PFSK-1 (cell line): Measurements from ENCODE around the gene NT5DC1.

Experiments used
- FOXP2 ChIP-seq: optimal IDR thresholded peaks from 2 replicates; pipeline ENCODE3; 2011; ENCODE audit warnings: borderline replicate concordance, control low read depth, inconsistent platforms; ENCODE audit not compliant: insufficient read depth; ENCODE audit errors: extremely low read length, extremely low read depth
- POLR2AphosphoS5 ChIP-seq: IDR thresholded peaks from 2 replicates; pipeline ENCODE4 v1.6.1; 2012; ENCODE audit warnings: low read depth, mild to moderate bottlenecking, control low read depth, low read length, moderate library complexity
- REST ChIP-seq, 2 experiments: IDR thresholded peaks; 2 replicates each; pipeline versions ENCODE4 v1.6.1 to v1.8.0; 2011 to 2012; ENCODE audit warnings: low read depth in 2 of 2, low read length in 2 of 2, control low read depth in 1 of 2, inconsistent platforms in 1 of 2, mild to moderate bottlenecking in 1 of 2, moderate library complexity in 1 of 2; ENCODE audit not compliant: insufficient read depth in 1 of 2
- SIN3A ChIP-seq: IDR thresholded peaks from 2 replicates; pipeline ENCODE4 v1.6.1; 2012; ENCODE audit warnings: mild to moderate bottlenecking, low read length, moderate library complexity, borderline replicate concordance; ENCODE audit not compliant: insufficient read depth
- TAF1 ChIP-seq: IDR thresholded peaks from 2 replicates; pipeline ENCODE4 v1.6.1; 2012; ENCODE audit warnings: low read length, control low read depth, borderline replicate concordance; ENCODE audit not compliant: insufficient read depth

Gene NT5DC1

GRCh38 chr6:116084284-116084683, 16.4 kb upstream of the NT5DC1 start:
- TF ChIP-seq POLR2AphosphoS5, result no peak
- TF ChIP-seq SIN3A, result no peak
- no peak for TF ChIP-seq REST (IDR thresholded peaks at IDR 0.05; ENCODE audit: insufficient read depth in 1 of 2, low read depth in 2 of 2, low read length in 2 of 2)
- no peak for TF ChIP-seq TAF1
- no peak for TF ChIP-seq FOXP2

DNA sequence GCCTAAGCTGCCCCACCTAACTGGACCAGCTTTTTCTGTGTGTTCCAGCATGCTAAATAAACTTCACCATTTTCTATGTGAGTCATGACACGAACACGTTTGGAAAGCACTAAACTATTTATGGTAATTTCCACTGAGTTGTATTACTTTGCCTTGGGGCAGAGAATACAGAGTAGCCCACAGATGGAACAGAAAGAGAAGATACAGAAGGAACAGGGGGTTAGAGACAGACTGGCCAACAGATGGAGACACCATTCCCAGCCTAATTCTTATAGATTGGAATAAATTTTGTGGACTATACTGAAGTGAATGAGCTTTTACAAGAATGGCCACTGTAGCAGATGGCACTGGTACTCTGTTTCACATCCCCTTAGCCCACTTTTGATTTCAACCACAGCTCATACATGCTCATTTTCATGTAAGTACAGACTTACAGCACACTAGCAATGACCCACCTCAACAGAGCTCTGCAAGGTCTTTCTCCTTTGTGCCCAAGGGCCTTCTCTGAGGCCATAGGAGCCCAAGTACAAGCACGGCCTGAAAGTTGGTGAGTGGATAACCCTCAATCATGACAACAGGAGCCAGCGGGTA, 13.1 kb upstream of the NT5DC1 start:
- TF ChIP-seq FOXP2 (no peak), TAF1 (no peak), SIN3A (no peak), POLR2AphosphoS5 (no peak), REST (IDR thresholded peaks at IDR 0.05; ENCODE audit: insufficient read depth in 1 of 2, low read depth in 2 of 2, low read length in 2 of 2) (no peak)

DNA sequence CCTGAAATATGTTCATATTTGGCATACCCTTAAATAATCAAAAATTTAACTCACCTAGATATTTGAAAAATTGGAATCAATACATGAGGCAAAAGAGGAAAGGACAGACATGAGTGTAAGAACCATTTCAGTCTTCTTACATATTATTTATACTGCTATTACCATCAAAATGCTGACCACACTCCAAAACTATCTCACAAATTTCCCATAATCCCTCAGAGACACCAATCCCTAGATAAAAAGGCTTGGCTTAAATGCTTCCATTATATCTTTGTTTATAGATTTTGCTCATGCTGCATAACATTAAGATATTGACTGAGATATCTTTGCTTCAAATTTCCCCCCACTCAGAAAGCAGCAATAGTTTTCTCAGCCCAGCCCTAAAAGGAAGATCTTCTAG, 11.7 kb upstream of the NT5DC1 start:
- no peak for TF ChIP-seq POLR2AphosphoS5
- no peak for TF ChIP-seq REST (IDR thresholded peaks at IDR 0.05; ENCODE audit: insufficient read depth in 1 of 2, low read depth in 2 of 2, low read length in 2 of 2)
- no peak for TF ChIP-seq FOXP2
- TF ChIP-seq SIN3A, result no peak
- no peak for TF ChIP-seq TAF1

- TF ChIP-seq FOXP2 (no peak), TAF1 (no peak), SIN3A (no peak), POLR2AphosphoS5 (no peak), REST (IDR thresholded peaks at IDR 0.05; ENCODE audit: insufficient read depth in 1 of 2, low read depth in 2 of 2, low read length in 2 of 2) (no peak)
These were observed 10.4 kb upstream of the NT5DC1 start for GRCh38 chr6:116090251-116090650.
